Gastroesophageal sphincter (tissue), 3 donors: ENCODE measurements around the gene NUP210L.

ENCODE experiments used
- EP300 ChIP-seq: sonication (generic); formaldehyde crosslinking; IDR thresholded peaks from one replicate; pipeline ENCODE4 v1.6.1; 2017; ENCODE audit warnings: antibody characterized with exemption, mild to moderate bottlenecking
- POLR2A ChIP-seq, 2 donors: fragments of 450-650 bp; IDR thresholded peaks; one replicate each; pipeline ENCODE4 v1.6.1; 2017; ENCODE audit warnings: antibody characterized with exemption in 2 of 2, mild to moderate bottlenecking in 2 of 2, moderate library complexity in 1 of 2
- POLR2AphosphoS5 ChIP-seq: sonication (generic); formaldehyde crosslinking; IDR thresholded peaks from one replicate; pipeline ENCODE4 v1.6.1; 2017; ENCODE audit warnings: antibody characterized with exemption
- TF ChIP-seq, protein P1 (sequence below), 4 experiments: fragments of 200-600 bp in 2 of 4; fragments of 450-650 bp in 2 of 4; sonication (generic) in 1 of 4; IDR thresholded peaks; one replicate each; pipeline ENCODE4 v1.5.1; 2017 to 2019; ENCODE audit warnings: antibody characterized with exemption in 4 of 4, mild to moderate bottlenecking in 2 of 4, moderate library complexity in 2 of 4

DNA sequence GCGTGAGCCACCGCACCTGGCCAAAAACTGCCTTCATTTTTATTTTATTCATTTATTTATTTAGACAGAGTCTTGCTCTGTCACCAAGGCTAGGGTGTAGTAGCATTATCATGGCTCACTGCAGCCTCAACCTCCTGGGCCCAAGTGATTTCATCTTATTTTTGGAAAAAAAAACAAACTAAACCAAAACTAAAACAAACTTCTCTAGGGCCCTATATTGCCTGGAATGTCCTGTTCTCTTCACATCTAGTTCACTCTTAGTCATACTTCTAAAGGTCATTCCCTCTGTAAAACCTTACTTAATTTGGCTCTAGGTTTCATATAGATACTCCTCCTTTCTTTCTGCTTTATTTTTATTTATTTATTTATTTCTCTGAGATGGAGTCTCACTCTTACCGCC, 148.7 kb downstream of the NUP210L start:
- no peak for TF ChIP-seq POLR2AphosphoS5
- TF ChIP-seq, protein P1, sequence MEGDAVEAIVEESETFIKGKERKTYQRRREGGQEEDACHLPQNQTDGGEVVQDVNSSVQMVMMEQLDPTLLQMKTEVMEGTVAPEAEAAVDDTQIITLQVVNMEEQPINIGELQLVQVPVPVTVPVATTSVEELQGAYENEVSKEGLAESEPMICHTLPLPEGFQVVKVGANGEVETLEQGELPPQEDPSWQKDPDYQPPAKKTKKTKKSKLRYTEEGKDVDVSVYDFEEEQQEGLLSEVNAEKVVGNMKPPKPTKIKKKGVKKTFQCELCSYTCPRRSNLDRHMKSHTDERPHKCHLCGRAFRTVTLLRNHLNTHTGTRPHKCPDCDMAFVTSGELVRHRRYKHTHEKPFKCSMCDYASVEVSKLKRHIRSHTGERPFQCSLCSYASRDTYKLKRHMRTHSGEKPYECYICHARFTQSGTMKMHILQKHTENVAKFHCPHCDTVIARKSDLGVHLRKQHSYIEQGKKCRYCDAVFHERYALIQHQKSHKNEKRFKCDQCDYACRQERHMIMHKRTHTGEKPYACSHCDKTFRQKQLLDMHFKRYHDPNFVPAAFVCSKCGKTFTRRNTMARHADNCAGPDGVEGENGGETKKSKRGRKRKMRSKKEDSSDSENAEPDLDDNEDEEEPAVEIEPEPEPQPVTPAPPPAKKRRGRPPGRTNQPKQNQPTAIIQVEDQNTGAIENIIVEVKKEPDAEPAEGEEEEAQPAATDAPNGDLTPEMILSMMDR (IDR thresholded peaks at IDR 0.05): no peak
- TF ChIP-seq EP300: no peak
- no peak for TF ChIP-seq POLR2A (IDR thresholded peaks at IDR 0.05)
